Bronchial epithelial cell (primary cell): Measurements from ENCODE around the gene SINHCAF. TPM values are rescaled to one million over a fixed set of nuclear protein-coding genes. Genes with fewer than 3 reads are reported as not detected.

Experiments used
- DNase-seq: peaks from one replicate; pipeline ENCODE4 v3.0.0-alpha.2; 2010; ENCODE audit warnings: low read depth
- FAIRE-seq: peaks from 2 replicates; lab custom pipeline; 2011; peaks lifted over from hg19 to GRCh38; lab: Jason Lieb, UNC
- H3K27me3 ChIP-seq: 2 replicates; pipeline ENCODE4 v1.5.1; 2011; ENCODE audit warnings: low read length; ENCODE audit not compliant: control insufficient read depth, insufficient read depth
- H3K36me3 ChIP-seq: 2 replicates; pipeline ENCODE4 v1.5.1; 2011; ENCODE audit warnings: low read length; ENCODE audit not compliant: control insufficient read depth, insufficient read depth
- H3K4me3 ChIP-seq: 2 replicates; pipeline ENCODE4 v1.5.1; 2011; ENCODE audit warnings: mild to moderate bottlenecking, low read depth, low read length, control low read depth
- CTCF ChIP-seq: IDR thresholded peaks from 2 replicates; pipeline ENCODE4 v1.5.1; 2011; ENCODE audit warnings: mild to moderate bottlenecking, moderate library complexity, low read length, control low read depth, inconsistent platforms; ENCODE audit not compliant: insufficient read depth, severe bottlenecking
- total RNA-seq: library from RNA; depleted of rRNA; stranded (reverse); fragments of >200 nt; gene quantifications from 2 replicates; pipeline ENCODE4 v1.2.1, GENCODE V29; 2014

SINHCAF gene
- total RNA-seq, 1 donor from 2014 or later, result 182 TPM

- DNase-seq (no peak), FAIRE-seq (no peak)
- H3K27me3 ChIP-seq, result no peaks in the 10 kb centered on the region
- H3K36me3 ChIP-seq, result peaks cover 10% of the 10 kb centered on the region
- H3K4me3 ChIP-seq, result no peak overlapping the region
- TF ChIP-seq CTCF, result no peak
Measured at GRCh38 chr12:31300783-31301182, 25.2 kb downstream of the SINHCAF start.

GRCh38 chr12:31300341-31300740 lies 25.6 kb downstream of the SINHCAF start:
- FAIRE-seq, result no peak
- Histone ChIP-seq H3K4me3 (no peak overlapping the region), H3K36me3 (peaks cover 10% of the 10 kb centered on the region)

GRCh38 chr12:31298922-31299321 lies 27.0 kb downstream of the SINHCAF start:
- peaks cover 4% of the 10 kb centered on the region for H3K36me3 ChIP-seq
- H3K27me3 ChIP-seq, result no peaks in the 10 kb centered on the region
- no peak for FAIRE-seq
- no peak overlapping the region for H3K4me3 ChIP-seq
- DNase-seq, result no peak
- TF ChIP-seq CTCF, result no peak

More at GRCh38 chr12:31300341-31300740, 25.6 kb downstream of the SINHCAF start:
- DNase-seq, result no peak
- no peak for TF ChIP-seq CTCF
- no peaks in the 10 kb centered on the region for H3K27me3 ChIP-seq

- DNase-seq, result no peak
- no peak for TF ChIP-seq CTCF
- Histone ChIP-seq H3K36me3 (peaks cover 4% of the 10 kb centered on the region), H3K4me3 (no peak overlapping the region), H3K27me3 (no peaks in the 10 kb centered on the region)
- FAIRE-seq, result no peak
Measured at GRCh38 chr12:31298515-31298910, 27.4 kb downstream of the SINHCAF start.

- TF ChIP-seq CTCF, result no peak
- FAIRE-seq (no peak), DNase-seq (no peak)
- Histone ChIP-seq H3K4me3 (no peak overlapping the region), H3K27me3 (no peaks in the 10 kb centered on the region), H3K36me3 (peaks cover 4% of the 10 kb centered on the region)
Measured at GRCh38 chr12:31297572-31298514, 28.1 kb downstream of the SINHCAF start.
